GM18861 (cell line): ENCODE measurements around the gene GPR101.
"Not testable (repeated sequence)": the region's sequence is repeated elsewhere in the genome, so short reads cannot be mapped to it uniquely, and the experiment has no call there.

ENCODE experiments used
- ATAC-seq: cut with Tn5 transposase; IDR thresholded peaks from one replicate; pipeline ENCODE4 v1.9.1; 2021; ENCODE audit not compliant: unreplicated experiment

GPR101 gene

DNA sequence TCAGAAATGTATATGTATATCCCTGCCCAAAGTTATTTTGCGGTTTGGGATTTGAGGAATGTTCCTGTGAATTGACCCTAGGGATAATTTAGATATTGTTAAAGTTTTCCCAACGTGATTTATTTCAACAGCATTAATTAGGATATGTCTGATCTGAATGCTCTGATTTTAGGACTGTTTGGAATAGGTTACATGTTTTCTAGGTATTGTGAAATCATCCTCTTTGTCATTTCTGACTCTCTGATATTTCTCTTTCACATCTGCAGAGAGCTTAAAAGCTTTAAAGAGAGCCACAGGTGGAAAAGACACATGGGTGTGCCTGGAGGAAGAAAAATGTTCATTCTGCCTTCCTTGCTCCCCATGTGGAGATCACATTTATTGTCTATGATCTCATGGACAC, 5.1 kb downstream of the GPR101 start:
- no peak for ATAC-seq

DNA sequence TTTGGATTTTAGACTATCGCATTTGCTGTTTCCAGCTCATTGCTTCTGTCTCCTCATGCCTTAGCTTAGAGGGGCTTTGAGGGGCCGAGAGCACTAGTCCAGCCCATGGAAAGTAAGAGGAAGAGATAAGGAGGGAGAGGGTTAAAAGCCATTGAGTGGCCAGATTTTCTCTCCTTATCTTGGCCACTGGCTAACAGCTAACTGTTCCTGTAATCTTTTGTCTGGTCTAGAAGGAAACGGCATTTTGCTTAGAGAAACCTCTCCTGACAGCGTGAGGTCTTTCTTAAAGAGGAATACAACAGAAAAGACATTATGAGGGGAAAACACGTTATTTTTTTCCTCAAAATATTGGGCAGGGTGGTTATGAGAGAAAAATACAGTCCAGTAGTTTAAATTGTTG, 7.9 kb downstream of the GPR101 start:
- ATAC-seq: no peak

DNA sequence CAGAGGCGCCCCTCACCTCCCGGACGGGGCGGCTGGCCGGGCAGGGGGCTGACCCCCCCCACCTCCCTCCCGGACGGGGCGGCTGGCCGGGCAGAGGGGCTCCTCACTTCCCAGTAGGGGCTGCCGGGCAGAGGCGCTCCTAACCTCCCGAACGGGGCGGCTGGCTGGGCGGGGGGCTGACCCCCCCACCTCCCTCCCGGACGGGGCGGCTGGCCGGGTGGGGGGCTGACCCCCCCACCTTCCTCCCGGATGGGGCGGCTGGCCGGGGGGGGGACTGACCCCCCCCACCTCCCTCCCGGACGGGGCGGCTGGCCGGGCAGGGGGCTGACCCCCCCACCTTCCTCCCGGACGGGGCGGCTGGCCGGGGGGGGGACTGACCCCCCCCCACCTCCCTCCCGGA, 33.6 kb downstream of the GPR101 start:
- not testable (repeated sequence) for ATAC-seq

DNA sequence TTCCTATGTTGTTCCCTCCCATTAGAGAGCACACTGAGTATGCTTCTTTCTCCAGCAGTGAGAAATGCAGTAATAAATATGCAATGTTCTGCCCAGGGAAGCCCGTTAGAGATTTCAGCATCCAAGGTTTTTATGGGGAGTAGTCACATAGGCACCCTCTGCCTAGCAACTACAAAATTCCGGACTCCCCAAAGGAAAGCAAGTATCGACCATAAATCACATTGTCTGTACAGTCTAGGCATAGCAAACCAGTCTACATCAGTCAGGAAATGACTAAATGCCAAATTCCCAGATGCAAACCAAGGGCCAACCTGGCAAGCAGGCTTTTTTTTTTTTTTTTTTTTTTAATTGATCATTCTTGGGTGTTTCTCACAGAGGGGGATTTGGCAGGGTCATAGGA, 34.8 kb downstream of the GPR101 start:
- ATAC-seq: no peak
